Neural progenitor cell (in vitro differentiated cells): ENCODE results near the gene CDH13. TPM values are rescaled to one million over a fixed set of nuclear protein-coding genes. Genes with fewer than 3 reads are reported as not detected.
A peak's percentile ranks its signal among the peaks of the same experiment; 100 is the strongest.

Experiments used
- DNase-seq: peaks from one replicate; pipeline ENCODE4 v3.0.0-alpha.2; 2016; ENCODE audit warnings: low spot score
- H2AFZ ChIP-seq: fragments of 200-600 bp; sonication (generic); replicated peaks from 2 replicates; pipeline ENCODE4 v1.6.1; 2016; ENCODE audit warnings: antibody characterized with exemption
- H3F3A ChIP-seq: fragments of 200-600 bp; sonication (generic); 2 replicates; pipeline ENCODE4 v1.6.1; 2016; ENCODE audit warnings: antibody characterized with exemption, low read depth
- H3K27ac ChIP-seq: fragments of 200-600 bp; sonication (generic); 2 replicates; pipeline ENCODE4 v1.5.1; 2016; ENCODE audit warnings: mild to moderate bottlenecking
- H3K27me3 ChIP-seq: fragments of 200-600 bp; sonication (generic); 2 replicates; pipeline ENCODE4 v1.6.1; 2016; ENCODE audit warnings: mild to moderate bottlenecking, moderate library complexity
- H3K36me3 ChIP-seq: fragments of 200-600 bp; sonication (generic); 2 replicates; pipeline ENCODE4 v1.5.1; 2016
- H3K4me1 ChIP-seq: fragments of 200-600 bp; sonication (generic); 2 replicates; pipeline ENCODE4 v1.6.1; 2016; ENCODE audit warnings: mixed run types
- H3K4me2 ChIP-seq: fragments of 200-600 bp; sonication (generic); 2 replicates; pipeline ENCODE4 v1.6.1; 2016
- H3K4me3 ChIP-seq: fragments of 200-600 bp; sonication (generic); 2 replicates; pipeline ENCODE4 v1.5.1; 2016
- H3K79me2 ChIP-seq: fragments of 200-600 bp; sonication (generic); 2 replicates; pipeline ENCODE4 v1.6.1; 2016; ENCODE audit warnings: low read depth
- H3K9ac ChIP-seq: fragments of 200-600 bp; sonication (generic); 2 replicates; pipeline ENCODE4 v1.6.1; 2016
- H3K9me3 ChIP-seq: fragments of 200-600 bp; sonication (generic); 2 replicates; pipeline ENCODE4 v1.5.1; 2016; ENCODE audit warnings: low read depth
- H4K20me1 ChIP-seq: fragments of 200-600 bp; sonication (generic); 2 replicates; pipeline ENCODE4 v1.6.1; 2016; ENCODE audit warnings: low read depth
- H3K27ac Mint-ChIP-seq: 3 replicates; pipeline ENCODE4 v1.8.0; 2021; ENCODE audit warnings: mixed read lengths
- H3K27me3 Mint-ChIP-seq: 2 replicates; pipeline ENCODE4 v1.8.0; 2022; ENCODE audit warnings: low read depth, mild to moderate bottlenecking, inconsistent platforms, moderate library complexity, mixed read lengths; ENCODE audit not compliant: insufficient read depth
- H3K36me3 Mint-ChIP-seq: 3 replicates; pipeline ENCODE4 v1.8.0; 2021; ENCODE audit warnings: mixed read lengths
- H3K4me1 Mint-ChIP-seq: 3 replicates; pipeline ENCODE4 v1.8.0; 2021; ENCODE audit warnings: mixed read lengths
- H3K4me3 Mint-ChIP-seq: 3 replicates; pipeline ENCODE4 v1.8.0; 2021; ENCODE audit warnings: mild to moderate bottlenecking, moderate library complexity, mixed read lengths
- H3K9me3 Mint-ChIP-seq: 3 replicates; pipeline ENCODE4 v1.8.0; 2020; ENCODE audit warnings: mixed read lengths
- CTCF ChIP-seq: fragments of 200-600 bp; sonication (generic); IDR thresholded peaks from 2 replicates; pipeline ENCODE4 v1.5.1; 2017; ENCODE audit warnings: antibody characterized with exemption, mild to moderate bottlenecking
- EZH2 ChIP-seq: fragments of 200-600 bp; sonication (generic); IDR thresholded peaks from 2 replicates; pipeline ENCODE4 v1.6.1; 2017; ENCODE audit warnings: antibody characterized with exemption, mild to moderate bottlenecking, moderate library complexity
- EZH2phosphoT487 ChIP-seq: fragments of 200-600 bp; sonication (generic); IDR thresholded peaks from 2 replicates; pipeline ENCODE4 v1.6.1; 2017; ENCODE audit warnings: antibody characterized with exemption
- total RNA-seq: library from RNA; depleted of rRNA; stranded (reverse); fragments of >200 nt; gene quantifications from 2 replicates; pipeline ENCODE4 v1.2.3, GENCODE V29; 2015; ENCODE audit warnings: low replicate concordance

CDH13 gene
- total RNA-seq, 1 donor from 2014 or later: 3.0 TPM

GRCh38 chr16:82629441-82630027, 2.8 kb downstream of the CDH13 start:
- TF ChIP-seq EZH2 (no peak), CTCF (no peak), EZH2phosphoT487 (no peak)
- Mint-ChIP-seq H3K4me1 (peaks cover 10% of the 10 kb centered on the region), H3K36me3 (no peaks in the 10 kb centered on the region), H3K4me3 (no peak overlapping the region), H3K27me3 (peaks cover 27% of the 10 kb centered on the region), H3K27ac (no peak overlapping the region), H3K9me3 (peaks cover 3% of the 10 kb centered on the region)
- no peak overlapping the region for H3K27ac ChIP-seq
- no peak overlapping the region for H2AFZ ChIP-seq
- H3K79me2 ChIP-seq: no peaks in the 10 kb centered on the region
- peaks cover 52% of the 10 kb centered on the region for H3K27me3 ChIP-seq
- peak overlapping the region; percentile 48 for H3K4me2 ChIP-seq
- no peaks in the 10 kb centered on the region for H3K36me3 ChIP-seq
- H4K20me1 ChIP-seq: no peaks in the 10 kb centered on the region
- DNase-seq: peak; percentile 38
- no peaks in the 10 kb centered on the region for H3K9me3 ChIP-seq
- no peak overlapping the region for H3K4me3 ChIP-seq
- H3F3A ChIP-seq: no peaks in the 10 kb centered on the region
- peaks cover 20% of the 10 kb centered on the region for H3K4me1 ChIP-seq
- no peak overlapping the region for H3K9ac ChIP-seq

- DNase-seq: no peak
- Mint-ChIP-seq H3K4me3 (no peak overlapping the region), H3K27ac (no peak overlapping the region), H3K4me1 (peaks cover 10% of the 10 kb centered on the region), H3K36me3 (no peaks in the 10 kb centered on the region), H3K9me3 (peaks cover 3% of the 10 kb centered on the region), H3K27me3 (peaks cover 21% of the 10 kb centered on the region)
- H3K4me1 ChIP-seq: peaks cover 20% of the 10 kb centered on the region
- TF ChIP-seq CTCF (no peak), EZH2 (no peak), EZH2phosphoT487 (no peak)
- H3K79me2 ChIP-seq: no peaks in the 10 kb centered on the region
- H3K9me3 ChIP-seq: no peaks in the 10 kb centered on the region
- peak overlapping the region; percentile 48 for H3K4me2 ChIP-seq
- no peaks in the 10 kb centered on the region for H4K20me1 ChIP-seq
- peaks cover 46% of the 10 kb centered on the region for H3K27me3 ChIP-seq
- H3K9ac ChIP-seq: no peak overlapping the region
- no peaks in the 10 kb centered on the region for H3F3A ChIP-seq
- H3K27ac ChIP-seq: no peak overlapping the region
- no peaks in the 10 kb centered on the region for H3K36me3 ChIP-seq
- no peak overlapping the region for H3K4me3 ChIP-seq
- no peak overlapping the region for H2AFZ ChIP-seq
Measured at GRCh38 chr16:82630219-82630618, 3.5 kb downstream of the CDH13 start.

GRCh38 chr16:82630688-82631087, 3.9 kb downstream of the CDH13 start:
- Histone ChIP-seq H3K9me3 (no peaks in the 10 kb centered on the region), H3K4me2 (no peak overlapping the region), H3K27me3 (peaks cover 41% of the 10 kb centered on the region), H3F3A (no peaks in the 10 kb centered on the region), H3K27ac (no peak overlapping the region), H3K4me3 (no peak overlapping the region), H3K79me2 (no peaks in the 10 kb centered on the region), H2AFZ (no peak overlapping the region), H4K20me1 (no peaks in the 10 kb centered on the region), H3K4me1 (peaks cover 20% of the 10 kb centered on the region), H3K9ac (no peak overlapping the region), H3K36me3 (no peaks in the 10 kb centered on the region)
- TF ChIP-seq EZH2phosphoT487 (no peak), EZH2 (no peak), CTCF (no peak)
- peaks cover 17% of the 10 kb centered on the region for H3K27me3 Mint-ChIP-seq
- peaks cover 10% of the 10 kb centered on the region for H3K4me1 Mint-ChIP-seq
- H3K36me3 Mint-ChIP-seq: no peaks in the 10 kb centered on the region
- no peak overlapping the region for H3K4me3 Mint-ChIP-seq
- no peak for DNase-seq
- H3K27ac Mint-ChIP-seq: no peak overlapping the region
- H3K9me3 Mint-ChIP-seq: peaks cover 3% of the 10 kb centered on the region
